NCI-H187 treated with DMSO at 0.1 percent for 48 hours (cell line): ENCODE data around the gene BABAM2.

Source experiments
- DNase-seq: peaks from one replicate; lab custom pipeline; 2025; lab: John Stamatoyannopoulos, UW

The BABAM2 gene

DNA sequence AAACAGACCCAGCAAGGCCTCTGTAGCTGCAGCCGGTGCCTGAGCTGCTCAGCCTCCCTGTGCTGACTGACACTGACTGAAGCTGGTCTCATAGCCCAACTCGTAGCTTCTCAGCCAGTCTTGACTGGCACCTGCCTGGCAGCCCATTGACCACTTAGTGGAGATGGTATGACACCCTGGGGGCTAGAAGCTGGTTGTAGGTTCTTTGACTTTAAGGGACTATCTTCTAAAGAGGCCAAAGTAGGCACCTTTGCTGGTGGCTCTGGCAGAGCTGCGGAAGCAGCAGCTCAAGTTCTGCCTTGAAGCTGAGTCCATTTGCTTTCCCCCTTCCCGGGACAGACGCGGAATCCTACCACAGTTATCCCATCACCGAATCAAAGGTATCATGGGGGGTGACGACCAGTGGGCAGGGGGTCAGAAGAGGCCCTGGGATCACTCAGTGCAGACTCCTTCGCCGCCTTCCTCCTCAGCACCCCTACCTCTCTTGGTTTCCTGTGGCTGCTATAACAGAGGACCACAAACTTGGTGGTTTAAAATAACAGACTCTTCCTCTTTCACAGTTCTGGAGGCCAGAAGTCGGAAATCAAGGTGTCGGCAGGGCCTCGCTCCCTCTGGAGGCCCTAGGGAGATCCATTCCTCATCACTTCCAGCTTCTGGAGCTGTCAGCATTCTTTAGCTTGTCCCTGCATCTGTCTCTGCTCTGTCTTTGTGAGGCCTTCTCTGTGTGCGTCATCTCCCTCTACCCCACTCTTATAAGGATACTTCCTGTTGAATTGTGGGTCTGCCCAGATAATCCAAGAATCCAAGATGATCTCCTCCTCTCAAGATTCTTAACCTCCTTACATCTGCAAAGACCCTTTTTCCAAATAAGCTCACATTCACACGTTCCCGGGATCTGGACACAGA, 488.4 kb downstream of the BABAM2 start:
- no peak for DNase-seq

DNA sequence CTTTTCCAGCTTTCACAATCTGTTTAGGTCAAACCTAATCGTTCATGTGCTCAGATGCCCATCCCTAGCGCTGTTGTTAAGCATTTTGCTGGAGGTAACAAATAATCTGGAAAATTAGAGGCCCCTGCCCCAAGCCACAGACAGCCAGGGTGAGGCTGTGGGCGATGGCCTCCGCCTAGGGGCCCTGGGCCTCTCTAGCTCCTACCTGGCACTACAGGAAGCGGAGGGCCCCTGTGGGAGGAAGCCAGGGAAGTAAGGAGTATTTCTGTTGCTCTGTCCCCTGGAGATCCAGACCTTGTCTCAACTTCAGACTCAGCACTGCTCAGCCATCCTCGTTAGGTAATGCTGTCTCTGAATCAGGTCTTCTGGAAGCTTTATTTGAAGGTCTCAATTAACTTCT, 489.7 kb downstream of the BABAM2 start:
- DNase-seq, result no peak

DNA sequence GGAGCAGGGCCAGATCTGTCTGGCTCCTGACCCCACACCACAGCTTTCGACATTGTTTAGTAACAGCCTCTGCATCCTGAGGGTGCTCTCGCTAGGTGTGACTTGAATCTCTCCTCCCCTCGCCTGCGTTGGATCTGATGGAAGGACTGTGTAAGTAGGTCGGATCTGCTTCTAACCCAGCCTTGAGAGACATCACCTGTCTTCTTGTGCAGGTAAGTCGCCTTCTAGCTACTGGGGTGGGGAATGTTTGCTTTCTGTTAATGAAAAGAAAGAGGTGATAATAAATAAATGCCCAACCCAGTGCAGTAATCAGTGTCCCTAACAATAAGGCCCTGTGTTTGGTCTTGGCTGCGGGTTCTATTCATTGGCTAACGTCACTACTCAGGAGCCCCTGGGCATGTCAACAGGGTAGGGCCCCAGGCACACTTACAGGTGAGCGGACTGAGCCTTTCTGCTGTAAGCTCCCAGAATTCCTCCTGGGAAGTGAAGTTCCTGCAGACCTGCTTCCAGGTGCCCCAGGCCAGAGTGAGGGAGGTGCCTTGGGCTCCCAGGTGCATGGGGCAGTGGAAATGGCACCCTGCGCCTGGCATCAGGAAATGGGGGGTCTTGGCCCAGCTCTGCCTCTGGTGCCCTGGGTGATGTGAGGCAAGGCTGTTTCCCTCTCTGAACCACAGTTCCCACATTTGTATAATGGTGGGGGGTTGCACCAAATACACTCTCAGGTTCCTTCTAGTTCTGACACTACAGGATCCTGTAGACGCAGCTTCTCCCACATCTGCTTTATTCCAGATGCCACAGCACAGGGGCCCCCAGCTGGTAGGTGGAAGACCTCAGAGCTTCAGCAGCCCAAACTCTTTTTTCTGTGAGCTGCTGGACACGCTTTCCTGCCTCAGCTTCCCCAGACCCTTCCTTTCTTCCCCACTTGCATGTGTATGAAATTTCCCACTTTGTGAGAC, 491.0 kb downstream of the BABAM2 start:
- no peak for DNase-seq

DNA sequence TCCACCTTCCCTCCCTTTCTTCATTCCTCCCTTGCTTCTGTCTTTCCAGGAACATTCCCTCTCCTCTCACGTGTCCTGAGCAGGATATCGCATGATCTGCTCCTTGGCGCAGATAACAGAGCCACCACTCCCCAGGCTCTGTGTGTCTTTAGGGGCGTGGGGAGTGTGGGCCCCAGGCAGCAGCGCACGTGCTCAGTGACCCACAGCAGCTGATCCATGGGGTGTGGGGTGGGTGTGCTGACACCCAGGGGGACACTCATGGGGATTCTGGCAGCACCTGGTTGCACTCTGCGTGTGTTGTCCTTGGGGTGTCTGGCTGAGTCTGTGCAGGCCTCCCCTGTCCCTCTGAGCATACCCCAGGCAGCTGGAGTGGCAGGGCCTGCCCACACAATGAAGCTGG, 492.2 kb downstream of the BABAM2 start:
- DNase-seq, result no peak

GRCh38 chr2:28387082-28387960, 496.8 kb downstream of the BABAM2 start:
- no peak for DNase-seq
